Central memory CD8-positive, alpha-beta T cell (primary cell): ENCODE data around the gene ITSN1.
"Not testable (repeated sequence)": the region's sequence is repeated elsewhere in the genome, so short reads cannot be mapped to it uniquely, and the experiment has no call there.

Experiments used
- ATAC-seq: fragments of 150-1000 bp; cut with Tn5 transposase; replicated peaks from 2 replicates; pipeline ENCODE4 v1.10.0; 2022; ENCODE audit warnings: mild to moderate bottlenecking, moderate FRiP score, moderate number of reproducible peaks; ENCODE audit not compliant: poor library complexity, severe bottlenecking; ENCODE audit errors: extremely low read depth
- DNase-seq, 2 donors: peaks; one replicate each; pipeline ENCODE4 v3.0.0; 2021; ENCODE audit warnings: low spot score in 2 of 2
- H3K27ac Mint-ChIP-seq: one replicate; pipeline ENCODE4 v1.8.0; 2022; ENCODE audit warnings: low read depth, mild to moderate bottlenecking, moderate library complexity, mixed read lengths
- H3K27me3 Mint-ChIP-seq: one replicate; pipeline ENCODE4 v1.8.0; 2022; ENCODE audit warnings: mixed read lengths
- H3K36me3 Mint-ChIP-seq: one replicate; pipeline ENCODE4 v1.8.0; 2022; ENCODE audit warnings: mild to moderate bottlenecking, moderate library complexity, mixed read lengths; ENCODE audit not compliant: insufficient read depth
- H3K4me1 Mint-ChIP-seq: one replicate; pipeline ENCODE4 v1.8.0; 2022; ENCODE audit warnings: mixed read lengths
- H3K4me3 Mint-ChIP-seq: one replicate; pipeline ENCODE4 v1.8.0; 2022; ENCODE audit warnings: mild to moderate bottlenecking, moderate library complexity, mixed read lengths
- H3K9me3 Mint-ChIP-seq: one replicate; pipeline ENCODE4 v1.8.0; 2022; ENCODE audit warnings: mixed read lengths

ITSN1 gene

GRCh38 chr21:33926248-33926647 lies 283.9 kb downstream of the ITSN1 start:
- not testable (repeated sequence) for H3K36me3 Mint-ChIP-seq, H3K27ac Mint-ChIP-seq, DNase-seq, H3K4me3 Mint-ChIP-seq, H3K27me3 Mint-ChIP-seq, ATAC-seq, H3K9me3 Mint-ChIP-seq
- H3K4me1 Mint-ChIP-seq = peaks cover 16% of the 10 kb centered on the region

- ATAC-seq = peak; percentile 95
- not testable (repeated sequence) for H3K27me3 Mint-ChIP-seq, H3K9me3 Mint-ChIP-seq
- H3K4me3 Mint-ChIP-seq = peak overlapping the region; percentile 96
- H3K36me3 Mint-ChIP-seq = peaks cover 20% of the 10 kb centered on the region
- H3K27ac Mint-ChIP-seq = peak overlapping the region; percentile 97
- peak; percentile 52 to 80 for DNase-seq
- peaks cover 34% of the 10 kb centered on the region for H3K4me1 Mint-ChIP-seq
These were observed 288.9 kb downstream of the ITSN1 start for GRCh38 chr21:33931052-33931798.

GRCh38 chr21:33931799-33932390 lies 289.6 kb downstream of the ITSN1 start:
- peak; percentile 10 for ATAC-seq
- peak overlapping the region; percentile 97 for H3K27ac Mint-ChIP-seq
- peaks cover 27% of the 10 kb centered on the region for H3K36me3 Mint-ChIP-seq
- H3K9me3 Mint-ChIP-seq = no peaks in the 10 kb centered on the region
- peak overlapping the region; percentile 96 for H3K4me3 Mint-ChIP-seq
- peaks cover 41% of the 10 kb centered on the region for H3K4me1 Mint-ChIP-seq
- no peak for DNase-seq
- no peaks in the 10 kb centered on the region for H3K27me3 Mint-ChIP-seq

- Mint-ChIP-seq H3K9me3 (no peaks in the 10 kb centered on the region), H3K4me1 (peaks cover 48% of the 10 kb centered on the region), H3K27ac (peak overlapping the region; percentile 97), H3K4me3 (peak overlapping the region; percentile 96), H3K36me3 (peaks cover 34% of the 10 kb centered on the region), H3K27me3 (no peaks in the 10 kb centered on the region)
- DNase-seq (no peak), ATAC-seq (no peak)
These were observed 290.4 kb downstream of the ITSN1 start for GRCh38 chr21:33932731-33933130.

GRCh38 chr21:33936301-33937038 lies 294.2 kb downstream of the ITSN1 start:
- H3K27ac Mint-ChIP-seq = peak overlapping the region; percentile 97

GRCh38 chr21:33937146-33937545 lies 294.8 kb downstream of the ITSN1 start:
- Mint-ChIP-seq H3K4me1 (peaks cover 61% of the 10 kb centered on the region), H3K27ac (peak overlapping the region; percentile 97), H3K27me3 (no peaks in the 10 kb centered on the region), H3K9me3 (no peaks in the 10 kb centered on the region), H3K4me3 (peak overlapping the region; percentile 96), H3K36me3 (peaks cover 28% of the 10 kb centered on the region)
- no peak for DNase-seq
- ATAC-seq = no peak

More at GRCh38 chr21:33936301-33937038, 294.2 kb downstream of the ITSN1 start:
- Mint-ChIP-seq H3K36me3 (peaks cover 35% of the 10 kb centered on the region), H3K4me1 (peaks cover 68% of the 10 kb centered on the region), H3K27me3 (no peaks in the 10 kb centered on the region), H3K4me3 (peak overlapping the region; percentile 96), H3K9me3 (no peaks in the 10 kb centered on the region)
- ATAC-seq (peak; percentile 72), DNase-seq (peak in 1 of 2 donors; percentile 66)

GRCh38 chr21:33937931-33938339 lies 295.6 kb downstream of the ITSN1 start:
- Mint-ChIP-seq H3K4me3 (peak overlapping the region; percentile 58), H3K27ac (peak overlapping the region; percentile 97), H3K9me3 (no peaks in the 10 kb centered on the region), H3K27me3 (no peaks in the 10 kb centered on the region), H3K4me1 (peaks cover 53% of the 10 kb centered on the region), H3K36me3 (peaks cover 27% of the 10 kb centered on the region)
- peak; percentile 79 for ATAC-seq
- DNase-seq = peak in 1 of 2 donors; percentile 64

- DNase-seq (no peak), ATAC-seq (peak; percentile 12)
- H3K27ac Mint-ChIP-seq = peak overlapping the region; percentile 97
- H3K9me3 Mint-ChIP-seq = no peaks in the 10 kb centered on the region
- H3K27me3 Mint-ChIP-seq = no peaks in the 10 kb centered on the region
- peak overlapping the region; percentile 58 for H3K4me3 Mint-ChIP-seq
- H3K4me1 Mint-ChIP-seq = peaks cover 53% of the 10 kb centered on the region
- H3K36me3 Mint-ChIP-seq = peaks cover 31% of the 10 kb centered on the region
These were observed 296.1 kb downstream of the ITSN1 start for GRCh38 chr21:33938381-33938780.

GRCh38 chr21:33939226-33939625 lies 296.9 kb downstream of the ITSN1 start:
- peak overlapping the region; percentile 97 for H3K27ac Mint-ChIP-seq
- ATAC-seq = no peak
- H3K4me3 Mint-ChIP-seq = peak overlapping the region; percentile 58
- no peaks in the 10 kb centered on the region for H3K9me3 Mint-ChIP-seq
- H3K4me1 Mint-ChIP-seq = peaks cover 54% of the 10 kb centered on the region
- no peaks in the 10 kb centered on the region for H3K27me3 Mint-ChIP-seq
- no peak for DNase-seq
- peaks cover 32% of the 10 kb centered on the region for H3K36me3 Mint-ChIP-seq

- peak overlapping the region; percentile 97 for H3K27ac Mint-ChIP-seq
- peaks cover 30% of the 10 kb centered on the region for H3K36me3 Mint-ChIP-seq
- H3K9me3 Mint-ChIP-seq = peaks cover 6% of the 10 kb centered on the region
- H3K4me1 Mint-ChIP-seq = peaks cover 55% of the 10 kb centered on the region
- no peaks in the 10 kb centered on the region for H3K27me3 Mint-ChIP-seq
- no peak overlapping the region for H3K4me3 Mint-ChIP-seq
- ATAC-seq = no peak
- DNase-seq = no peak
These were observed 298.0 kb downstream of the ITSN1 start for GRCh38 chr21:33940164-33940880.

- Mint-ChIP-seq H3K9me3 (peaks cover 6% of the 10 kb centered on the region), H3K27me3 (no peaks in the 10 kb centered on the region), H3K4me3 (peak overlapping the region; percentile 35), H3K4me1 (peaks cover 52% of the 10 kb centered on the region), H3K36me3 (peaks cover 28% of the 10 kb centered on the region), H3K27ac (peak overlapping the region; percentile 97)
- DNase-seq (no peak), ATAC-seq (no peak)
These were observed 298.6 kb downstream of the ITSN1 start for GRCh38 chr21:33940881-33941245.

GRCh38 chr21:33942426-33942825 lies 300.1 kb downstream of the ITSN1 start:
- Mint-ChIP-seq H3K27me3 (no peaks in the 10 kb centered on the region), H3K4me1 (peaks cover 53% of the 10 kb centered on the region), H3K27ac (no peak overlapping the region), H3K36me3 (peaks cover 17% of the 10 kb centered on the region), H3K4me3 (no peak overlapping the region), H3K9me3 (peaks cover 6% of the 10 kb centered on the region)
- no peak for ATAC-seq
- DNase-seq = no peak
